GM19324 (cell line): ENCODE results near the gene MAP3K5.

ENCODE experiments used
- ATAC-seq: cut with Tn5 transposase; IDR thresholded peaks from one replicate; pipeline ENCODE4 v1.9.1; 2021; ENCODE audit warnings: mild to moderate bottlenecking, moderate library complexity; ENCODE audit not compliant: unreplicated experiment, low FRiP score

The MAP3K5 gene

DNA sequence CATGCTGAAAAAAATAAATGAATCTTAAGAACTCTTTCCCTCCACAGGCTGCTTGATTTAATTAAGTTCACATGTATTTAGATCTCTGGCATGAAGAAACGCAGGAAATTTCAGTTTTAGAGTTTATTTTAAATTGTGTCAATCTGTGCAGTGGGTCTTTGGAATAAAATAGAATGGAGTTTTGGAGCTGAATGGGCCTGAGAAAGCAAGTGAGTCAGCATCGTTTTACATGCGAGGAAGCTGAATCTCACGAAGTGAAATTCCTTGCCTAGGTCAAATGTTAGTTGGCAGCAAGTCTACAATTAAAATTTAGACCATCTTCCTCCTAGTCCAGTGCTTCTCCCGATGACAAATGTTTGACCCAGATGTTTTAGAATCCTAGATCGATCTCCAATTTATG lies 264.4 kb downstream of the MAP3K5 start:
- ATAC-seq, result no peak

DNA sequence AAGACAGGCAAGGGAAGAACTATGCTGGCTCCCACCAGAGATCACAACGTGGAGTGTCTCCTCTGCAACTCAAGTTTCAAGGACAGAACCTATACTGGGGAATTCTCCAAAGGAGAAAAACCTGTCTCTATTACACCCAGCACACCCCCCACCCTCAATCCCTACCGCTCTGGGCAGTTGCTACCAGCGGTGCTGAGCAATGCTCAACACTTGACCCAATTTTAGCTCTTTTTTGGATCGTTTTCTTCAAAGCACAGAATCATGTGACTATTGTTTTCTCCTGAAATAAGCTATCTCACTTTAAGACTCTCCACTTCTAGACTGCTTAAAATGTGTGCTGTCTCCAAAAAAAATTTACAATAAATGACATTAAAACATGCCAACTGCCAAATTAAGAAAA lies 265.3 kb downstream of the MAP3K5 start:
- ATAC-seq, result no peak

DNA sequence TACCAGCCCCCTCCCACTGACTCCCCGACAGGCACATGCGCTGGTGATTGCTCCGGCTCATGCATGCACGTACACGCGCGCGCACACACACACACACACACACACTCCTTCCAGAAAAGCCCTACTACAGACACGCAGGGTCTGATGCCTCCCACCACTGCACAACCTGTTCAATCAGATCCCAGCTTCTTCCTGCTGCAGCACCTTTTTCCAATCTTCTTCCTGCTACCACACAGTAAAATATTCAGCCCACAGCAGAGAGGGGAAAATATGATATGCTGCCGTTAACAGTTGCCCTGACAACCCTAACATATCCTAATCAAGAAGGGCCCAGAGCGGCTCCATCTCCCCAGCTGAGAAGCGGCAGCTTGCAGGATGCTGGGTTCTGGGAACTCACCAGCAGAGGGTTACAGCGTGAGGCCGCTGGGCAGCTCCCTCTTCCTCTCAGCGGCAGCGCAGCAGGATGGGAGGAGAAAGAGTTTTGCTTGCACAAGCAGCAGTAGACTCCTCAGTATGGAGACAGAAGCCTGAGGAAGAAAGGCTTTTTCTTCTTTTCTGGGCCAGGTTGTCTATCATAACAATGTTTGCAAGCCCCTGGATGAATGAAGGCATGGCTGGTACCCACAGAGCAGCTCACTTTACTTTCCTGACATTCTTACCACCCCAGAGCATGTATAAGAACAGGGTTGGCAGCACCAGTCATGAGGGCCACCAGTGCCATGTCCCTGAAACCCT lies 265.9 kb downstream of the MAP3K5 start:
- no peak for ATAC-seq

DNA sequence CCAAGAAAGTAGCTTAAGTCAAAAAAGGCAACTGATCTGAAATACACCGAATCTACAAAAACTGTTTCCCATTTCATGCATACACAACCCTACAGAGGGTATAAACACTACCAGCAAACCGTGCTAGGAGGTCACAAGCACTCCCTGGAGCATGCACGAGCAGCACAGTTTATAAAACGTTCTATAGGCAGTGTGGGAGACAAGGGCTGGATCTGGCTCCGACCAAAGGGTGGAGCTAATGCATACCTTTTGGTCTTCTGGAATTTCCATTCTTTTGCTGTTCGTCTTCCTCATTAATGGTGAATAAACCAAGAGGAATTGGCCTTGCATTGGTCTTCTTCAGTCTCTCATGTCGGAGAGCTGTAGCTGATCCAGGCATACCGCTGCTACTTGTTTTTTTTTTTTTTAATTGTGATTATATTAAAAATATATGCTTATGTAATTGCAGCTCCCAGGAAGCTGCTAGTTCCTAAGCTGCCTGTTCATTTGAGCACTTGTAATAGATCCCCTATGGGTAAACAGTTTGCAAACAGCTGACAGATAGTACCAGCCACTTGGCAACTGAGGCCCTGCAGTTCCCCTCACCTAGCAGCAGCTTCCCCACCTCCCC lies 266.6 kb downstream of the MAP3K5 start:
- no peak for ATAC-seq

DNA sequence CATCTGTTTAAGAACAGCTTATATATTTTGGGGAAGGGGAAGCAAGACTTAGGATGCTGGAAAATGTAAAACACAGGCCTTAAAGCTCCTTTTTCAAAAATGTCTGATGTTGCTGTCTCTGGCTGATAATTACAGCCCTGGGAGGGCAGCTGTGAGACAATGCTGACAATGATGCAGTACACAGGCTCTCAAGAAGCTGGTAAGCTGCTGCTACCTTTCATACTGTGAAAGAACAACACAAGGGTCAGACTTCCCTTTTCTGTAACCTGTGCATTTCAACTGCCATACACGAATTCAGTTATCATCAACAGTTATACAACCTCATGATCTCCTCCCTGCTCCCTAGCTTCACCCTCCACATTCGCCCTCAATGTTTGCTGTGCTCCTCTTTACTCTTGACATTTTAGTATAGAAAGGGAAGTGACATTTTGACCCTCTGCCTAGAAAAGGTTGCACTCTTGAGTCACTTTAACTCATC lies 267.3 kb downstream of the MAP3K5 start:
- no peak for ATAC-seq

DNA sequence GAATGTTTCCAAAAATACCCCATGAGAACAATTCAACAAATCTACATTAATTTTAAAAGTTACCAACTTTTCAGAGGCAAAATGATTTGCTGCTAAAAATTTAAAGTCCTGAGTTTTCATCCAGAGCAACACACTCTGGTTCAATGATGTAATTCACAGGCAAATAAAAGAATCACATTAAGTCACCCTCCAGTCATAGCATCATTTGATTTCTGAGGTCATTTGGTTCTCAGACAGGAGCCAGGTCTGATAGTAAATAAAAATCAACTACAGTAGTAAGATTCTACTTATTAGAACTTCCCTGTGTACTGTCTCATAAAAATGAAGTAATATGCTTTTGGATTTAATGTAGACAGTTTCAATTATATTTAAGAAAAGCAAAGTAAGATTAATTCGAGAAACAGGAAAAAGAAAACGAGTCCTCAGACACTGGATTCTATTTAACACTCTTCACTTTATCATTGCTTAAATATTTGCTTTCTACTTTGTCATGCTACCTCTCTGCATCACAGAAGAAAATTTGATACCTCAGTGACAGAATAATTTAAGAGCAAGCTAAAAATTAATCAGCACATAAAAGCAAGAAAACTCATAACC lies 267.8 kb downstream of the MAP3K5 start:
- no peak for ATAC-seq

DNA sequence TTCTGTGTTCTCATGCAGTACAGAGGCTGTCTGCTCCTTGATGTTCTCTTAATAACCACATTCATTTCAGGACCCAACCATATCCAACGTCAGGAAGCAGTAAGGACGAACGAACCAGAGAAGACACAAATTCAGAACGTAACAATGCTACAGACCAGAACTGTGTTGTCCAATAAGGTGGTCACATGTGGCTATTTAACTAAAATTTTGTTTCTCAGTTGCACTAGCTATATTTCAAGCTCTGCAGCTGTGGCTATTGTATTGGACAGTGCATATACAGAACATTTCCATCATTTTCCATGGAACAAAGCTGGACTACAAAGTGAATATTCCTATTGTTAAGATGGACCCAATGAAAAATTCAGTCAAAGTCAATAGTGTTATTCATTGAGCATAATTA lies 269.1 kb downstream of the MAP3K5 start:
- ATAC-seq, result no peak

DNA sequence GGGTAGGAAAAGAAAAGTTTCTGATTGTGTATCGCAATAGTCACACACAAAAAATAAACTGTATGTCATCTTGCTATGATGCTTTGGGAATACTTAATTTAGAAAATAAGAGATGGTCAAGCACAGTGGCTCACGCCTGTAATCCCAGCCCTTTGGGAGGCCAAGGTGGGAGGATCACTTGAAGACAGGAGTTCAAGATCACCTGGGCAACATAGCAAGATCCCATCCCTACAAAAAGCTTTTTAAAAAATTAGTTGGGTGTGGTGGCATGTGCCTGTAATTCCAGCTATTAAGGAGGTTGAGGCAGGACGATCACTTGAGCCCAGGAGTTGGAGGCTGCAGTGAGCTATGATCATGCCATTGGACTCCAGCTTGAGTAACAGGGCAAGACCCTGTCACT lies 269.6 kb downstream of the MAP3K5 start:
- no peak for ATAC-seq

DNA sequence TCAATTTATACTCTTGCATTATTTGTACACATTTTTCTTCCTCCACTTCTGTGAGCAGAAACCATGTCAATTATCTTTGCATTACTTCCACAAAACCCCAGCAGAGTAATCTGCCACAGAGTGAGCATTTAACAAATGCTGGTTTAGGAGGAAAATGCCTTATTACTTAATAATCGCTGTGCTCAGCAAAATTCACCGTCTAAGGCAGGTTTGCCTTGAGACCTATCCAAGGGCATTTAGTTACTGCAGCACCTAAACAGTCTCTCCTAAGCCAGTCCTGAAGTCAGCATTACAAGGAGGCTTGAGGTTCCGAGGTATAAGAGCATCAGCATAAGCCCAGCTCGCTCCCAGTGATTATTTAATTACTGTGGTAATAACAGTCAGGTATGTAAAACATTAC lies 270.4 kb downstream of the MAP3K5 start:
- no peak for ATAC-seq

DNA sequence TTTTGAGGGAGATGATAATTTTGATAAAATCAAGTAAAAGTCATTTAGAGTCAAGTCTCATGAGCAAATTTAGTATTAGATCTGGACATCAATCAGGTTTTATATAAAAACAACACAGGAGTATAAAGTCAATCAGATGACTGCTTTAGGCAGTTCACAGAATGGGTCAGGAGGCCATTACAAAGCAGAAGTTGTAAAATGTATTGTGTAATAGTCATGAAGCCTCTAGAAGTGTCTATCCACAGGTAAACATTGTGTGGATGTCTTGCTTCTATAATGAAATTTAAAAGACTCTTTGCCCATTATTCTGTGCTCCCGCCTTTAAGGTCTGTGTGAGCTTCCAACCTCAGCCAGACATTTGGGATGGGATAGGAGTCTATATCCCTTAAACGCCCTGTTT lies 270.9 kb downstream of the MAP3K5 start:
- no peak for ATAC-seq

DNA sequence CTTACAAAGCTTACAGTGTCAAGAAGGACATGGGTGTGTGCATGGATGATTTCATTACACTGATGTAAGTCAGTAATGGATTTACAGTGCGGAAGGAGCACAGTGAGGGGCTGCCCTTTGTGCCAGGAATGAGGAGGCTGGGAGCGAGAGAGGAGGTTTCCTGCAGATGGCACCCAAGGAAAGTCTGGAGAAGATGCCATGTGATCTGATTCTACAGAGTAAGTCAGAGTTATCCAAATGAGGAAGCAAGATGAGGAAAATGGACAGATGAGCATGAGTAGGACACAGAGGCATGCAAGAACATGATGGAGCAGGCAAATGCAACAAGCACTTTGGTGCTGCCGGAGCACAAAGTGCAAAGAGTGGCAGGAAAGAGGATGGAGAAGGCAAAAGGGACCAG lies 271.8 kb downstream of the MAP3K5 start:
- no peak for ATAC-seq

DNA sequence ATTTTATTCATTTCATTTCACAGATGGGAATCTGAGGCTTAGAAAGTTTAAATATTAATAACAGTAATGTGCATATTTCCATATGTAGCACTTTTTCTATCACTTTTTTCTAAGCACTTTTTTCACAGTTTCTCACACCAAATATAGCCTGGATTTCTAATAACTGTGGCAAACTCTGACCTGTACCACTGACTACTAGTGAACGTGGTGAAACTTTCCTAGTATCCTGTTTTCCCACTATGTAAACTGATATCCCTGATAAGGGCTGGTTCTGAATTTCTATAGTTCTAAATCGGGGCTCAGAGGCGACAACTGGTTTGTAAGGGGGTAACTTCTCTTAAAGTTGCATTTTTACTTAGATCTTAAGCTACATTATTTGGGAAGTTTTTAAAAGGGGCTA lies 274.7 kb downstream of the MAP3K5 start:
- ATAC-seq, result no peak

DNA sequence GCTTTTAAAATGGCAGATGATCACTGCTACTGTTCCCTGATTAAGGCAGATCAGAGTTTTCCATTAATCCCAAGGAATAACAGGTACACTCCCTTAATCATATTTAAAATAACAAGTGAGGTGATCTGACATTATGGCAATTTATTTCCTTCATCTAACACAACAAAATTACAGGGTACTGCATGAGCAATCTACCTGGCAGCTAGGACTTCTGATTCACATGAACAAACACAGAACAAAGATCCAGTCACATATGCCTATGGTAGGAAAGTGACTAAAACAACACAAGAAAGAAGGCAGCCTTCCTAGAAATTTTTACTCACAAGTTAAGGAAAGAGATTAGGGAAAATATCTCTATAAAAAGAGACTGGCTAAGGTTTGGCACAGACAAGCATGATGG lies 275.3 kb downstream of the MAP3K5 start:
- no peak for ATAC-seq

DNA sequence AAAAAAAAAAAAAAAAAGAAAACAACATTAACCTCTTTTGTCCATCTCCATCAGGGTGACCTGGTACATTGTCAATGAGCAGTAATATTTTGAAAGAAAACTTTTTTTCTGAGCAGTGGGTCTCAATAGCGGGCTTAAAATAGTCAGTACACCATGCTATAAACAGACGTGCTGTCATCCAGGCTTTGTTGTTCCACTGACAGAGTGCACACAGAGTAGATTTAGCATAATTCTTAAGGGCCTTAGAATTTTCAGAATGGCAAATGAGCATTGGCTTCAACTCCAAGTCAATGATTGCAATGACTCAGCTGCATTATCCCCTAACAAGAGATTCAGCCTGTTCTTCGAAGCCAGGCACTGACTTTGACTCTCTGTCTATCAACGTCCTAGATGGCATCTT lies 277.7 kb downstream of the MAP3K5 start:
- ATAC-seq, result no peak

DNA sequence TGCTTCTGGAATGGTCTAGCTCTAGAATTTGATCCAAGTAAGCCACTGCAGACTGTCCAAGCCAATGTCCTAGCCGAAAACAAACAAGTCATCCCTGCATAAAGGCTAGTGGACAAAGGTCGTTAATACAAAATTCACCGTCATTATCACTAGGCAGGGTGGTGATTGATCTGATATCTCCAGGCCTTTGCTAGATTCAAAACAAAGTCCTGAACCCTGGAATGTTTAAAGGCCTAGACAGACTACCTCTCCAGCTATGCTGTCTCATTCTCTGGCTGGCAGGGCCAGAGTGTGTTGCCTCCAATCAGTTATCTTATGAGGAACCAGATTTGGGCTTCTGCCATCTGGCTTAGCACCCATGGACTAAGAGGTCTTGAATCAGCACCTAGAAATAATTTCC lies 280.4 kb downstream of the MAP3K5 start:
- ATAC-seq, result no peak

DNA sequence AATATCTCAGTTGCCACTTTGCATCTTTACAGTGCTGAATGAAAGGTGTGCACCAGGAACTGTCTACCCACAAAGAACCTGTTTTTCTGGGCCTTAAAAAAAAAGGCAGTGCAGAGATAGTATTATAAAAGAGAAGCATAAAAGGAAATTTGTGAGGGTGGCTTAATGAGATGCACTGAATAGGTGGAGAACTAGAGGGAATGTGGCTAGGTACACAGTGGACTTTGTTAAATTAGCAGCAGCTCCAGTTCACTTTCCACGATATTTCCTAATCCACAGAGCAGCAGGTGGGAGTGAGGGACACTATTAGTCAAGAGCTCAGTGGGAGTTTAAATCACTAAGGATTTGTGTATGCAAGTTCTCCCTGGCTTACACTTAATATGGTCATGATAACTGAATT lies 280.9 kb downstream of the MAP3K5 start:
- no peak for ATAC-seq

DNA sequence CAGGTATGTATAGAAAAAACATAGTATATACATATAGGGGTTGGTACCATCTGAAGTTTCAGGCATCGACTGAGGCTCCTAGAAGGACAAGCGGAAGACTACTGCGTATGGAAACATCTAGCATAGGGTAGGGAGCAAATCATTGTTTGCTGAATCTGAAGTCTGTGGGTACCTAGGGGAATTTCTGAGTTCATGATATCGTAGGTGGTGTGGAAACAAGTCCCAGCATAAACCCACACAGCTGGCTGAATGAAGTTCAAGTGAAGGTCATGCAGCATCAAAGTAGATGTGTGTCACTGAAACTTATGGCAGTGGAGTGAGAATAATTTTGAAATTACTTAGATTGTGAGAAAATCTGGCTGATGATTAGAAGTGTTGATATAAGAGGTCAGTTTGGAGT lies 281.5 kb downstream of the MAP3K5 start:
- no peak for ATAC-seq

DNA sequence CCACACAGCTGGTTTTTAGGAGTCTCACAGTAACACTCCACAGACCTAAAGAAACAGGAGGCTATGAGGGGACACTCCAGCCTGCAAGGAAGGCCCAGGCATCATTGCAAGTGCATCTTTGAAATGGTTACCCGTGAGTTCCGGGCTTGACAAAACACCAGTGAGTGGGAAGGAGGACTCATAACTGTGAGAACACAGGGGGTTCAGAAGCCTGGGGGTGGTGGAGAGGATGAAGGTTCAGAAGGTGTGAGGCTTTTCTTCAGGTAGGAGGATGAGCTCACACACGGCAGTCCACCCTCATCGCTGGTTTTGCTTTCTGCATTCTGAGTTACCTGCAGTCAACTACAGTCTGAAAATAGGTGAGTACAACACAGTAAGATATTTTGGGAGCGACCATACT lies 282.0 kb downstream of the MAP3K5 start:
- ATAC-seq, result no peak

DNA sequence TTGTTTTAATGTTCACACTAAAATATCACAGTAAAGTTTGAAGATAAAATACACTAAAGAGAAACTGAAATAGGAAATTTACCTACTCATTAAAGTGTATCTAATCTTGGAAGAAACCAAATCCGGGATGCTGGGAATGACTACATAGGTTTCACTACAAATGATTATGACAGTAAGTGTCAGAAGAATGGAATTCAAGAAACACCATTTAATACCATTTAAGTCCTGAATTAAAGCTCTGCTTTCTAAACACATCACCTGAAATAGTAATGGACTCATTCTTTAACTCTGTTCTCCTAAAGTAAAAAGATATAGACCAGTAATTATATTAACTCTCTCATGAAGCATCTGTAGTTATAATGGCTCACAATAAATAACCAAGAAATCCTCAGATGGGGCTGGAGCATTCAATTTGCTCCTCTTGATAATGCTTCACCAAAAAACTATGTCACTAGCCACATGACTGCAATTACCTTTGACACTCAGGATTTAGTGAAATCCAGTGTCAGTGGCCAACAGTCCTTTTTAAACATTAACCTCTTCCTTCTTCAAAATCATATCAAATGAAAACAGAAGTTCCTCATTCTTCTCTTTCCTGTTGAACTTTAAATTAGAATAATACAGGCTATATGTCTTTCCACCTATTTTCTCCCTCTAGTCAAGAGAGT lies 283.4 kb downstream of the MAP3K5 start:
- no peak for ATAC-seq
